ENCODE results near the gene PRUNE2.

- TF ChIP-seq CTCF (IDR thresholded peaks at IDR 0.05; ENCODE audit: poor library complexity) (no peak), EZH2 (IDR thresholded peaks at IDR 0.05; ENCODE audit: borderline replicate concordance) (no peak), EZH2phosphoT487 (IDR thresholded peaks at IDR 0.05; ENCODE audit: low read depth, severe bottlenecking, unreplicated experiment) (no peak)
Measured at GRCh38 chr9:76758476-76758875, 147.4 kb downstream of the PRUNE2 start.

Measured in hepatocyte (in vitro differentiated cells).